Measurements from ENCODE around the gene APBB2. TPM values are rescaled to one million over a fixed set of nuclear protein-coding genes. Genes with fewer than 3 reads are reported as not detected.

The APBB2 gene
- total and polyA plus RNA-seq, 3 donors from 2014 or later = 19.7 to 77.9 (median 59.8) TPM

GRCh38 chr4:40789031-40789430, 425.3 kb downstream of the APBB2 start:
- DNase-seq = no peak
- H3K27ac ChIP-seq = no peak overlapping the region
- intact Hi-C loops (cut with DNase I; ENCODE audit: low total_unique reads) = no loop called here
- H3K4me3 ChIP-seq = no peak overlapping the region
- TF ChIP-seq CTCF (IDR thresholded peaks at IDR 0.05) (no peak), POLR2A (IDR thresholded peaks at IDR 0.05) (no peak)
- no peaks in the 10 kb centered on the region for H3K9me3 ChIP-seq
- no peaks in the 10 kb centered on the region for H3K36me3 ChIP-seq (ENCODE audit: low read depth, missing control alignments)
- WGBS, 2 donors = 67 to 72% methylated on average over 1 of the region's 1 CpG
- H3K4me1 ChIP-seq = no peaks in the 10 kb centered on the region
- H3K27me3 ChIP-seq = no peaks in the 10 kb centered on the region

GRCh38 chr4:40788331-40788730, 426.0 kb downstream of the APBB2 start:
- no peak overlapping the region for H3K4me3 ChIP-seq
- no peak overlapping the region for H3K27ac ChIP-seq
- no peaks in the 10 kb centered on the region for H3K36me3 ChIP-seq (ENCODE audit: low read depth, missing control alignments)
- no peaks in the 10 kb centered on the region for H3K27me3 ChIP-seq
- WGBS, 2 donors = 73 to 79% methylated on average over 2 of the region's 2 CpGs
- no peaks in the 10 kb centered on the region for H3K4me1 ChIP-seq
- no peak for TF ChIP-seq CTCF (IDR thresholded peaks at IDR 0.05)
- no peak for TF ChIP-seq POLR2A (IDR thresholded peaks at IDR 0.05)
- no peak for DNase-seq
- intact Hi-C loops (cut with DNase I; ENCODE audit: low total_unique reads) = no loop called here
- H3K9me3 ChIP-seq = no peaks in the 10 kb centered on the region

GRCh38 chr4:40785727-40786126, 428.6 kb downstream of the APBB2 start:
- 92 to 93% methylated on average over 12 of the region's 12 CpGs for WGBS, 2 donors
- H3K9me3 ChIP-seq = no peaks in the 10 kb centered on the region
- intact Hi-C loops (cut with DNase I; ENCODE audit: low total_unique reads) = no loop called here

GRCh38 chr4:40782876-40783275, 431.5 kb downstream of the APBB2 start:
- WGBS, 2 donors = 87 to 90% methylated on average over 2 of the region's 2 CpGs
- no peaks in the 10 kb centered on the region for H3K4me1 ChIP-seq
- H3K9me3 ChIP-seq = no peaks in the 10 kb centered on the region
- no peak overlapping the region for H3K4me3 ChIP-seq
- intact Hi-C loops (cut with DNase I; ENCODE audit: low total_unique reads) = no loop called here
- H3K36me3 ChIP-seq (ENCODE audit: low read depth, missing control alignments) = no peaks in the 10 kb centered on the region
- TF ChIP-seq CTCF (IDR thresholded peaks at IDR 0.05) = no peak
- no peak for TF ChIP-seq POLR2A (IDR thresholded peaks at IDR 0.05)
- DNase-seq = no peak
- no peak overlapping the region for H3K27ac ChIP-seq
- H3K27me3 ChIP-seq = no peaks in the 10 kb centered on the region

More at GRCh38 chr4:40785727-40786126, 428.6 kb downstream of the APBB2 start:
- no peak overlapping the region for H3K27ac ChIP-seq
- H3K36me3 ChIP-seq (ENCODE audit: low read depth, missing control alignments) = no peaks in the 10 kb centered on the region
- no peaks in the 10 kb centered on the region for H3K27me3 ChIP-seq
- DNase-seq = no peak
- no peaks in the 10 kb centered on the region for H3K4me1 ChIP-seq
- no peak overlapping the region for H3K4me3 ChIP-seq
- no peak for TF ChIP-seq CTCF (IDR thresholded peaks at IDR 0.05)
- no peak for TF ChIP-seq POLR2A (IDR thresholded peaks at IDR 0.05)

GRCh38 chr4:40778090-40778489, 436.3 kb downstream of the APBB2 start:
- intact Hi-C loops (cut with DNase I; ENCODE audit: low total_unique reads) = no loop called here
- no peak for DNase-seq
- Histone ChIP-seq H3K9me3 (no peaks in the 10 kb centered on the region), H3K36me3 (ENCODE audit: low read depth, missing control alignments) (no peaks in the 10 kb centered on the region), H3K4me1 (no peaks in the 10 kb centered on the region), H3K27ac (no peak overlapping the region), H3K27me3 (no peaks in the 10 kb centered on the region), H3K4me3 (no peak overlapping the region)
- WGBS, 2 donors = 96 to 100% methylated on average over 1 of the region's 1 CpG
- TF ChIP-seq POLR2A (IDR thresholded peaks at IDR 0.05) (no peak), CTCF (IDR thresholded peaks at IDR 0.05) (no peak)
